Kidney capillary endothelial cell (primary cell): ENCODE data around the gene PTPRE.
A peak's percentile ranks its signal among the peaks of the same experiment; 100 is the strongest.

Source experiments
- DNase-seq: peaks from one replicate; pipeline ENCODE4 v3.0.0-alpha.2; 2018; ENCODE audit warnings: low spot score

The PTPRE gene

GRCh38 chr10:127908106-127908958 lies 1.4 kb downstream of the PTPRE start:
- peak; percentile 95 for DNase-seq

DNA sequence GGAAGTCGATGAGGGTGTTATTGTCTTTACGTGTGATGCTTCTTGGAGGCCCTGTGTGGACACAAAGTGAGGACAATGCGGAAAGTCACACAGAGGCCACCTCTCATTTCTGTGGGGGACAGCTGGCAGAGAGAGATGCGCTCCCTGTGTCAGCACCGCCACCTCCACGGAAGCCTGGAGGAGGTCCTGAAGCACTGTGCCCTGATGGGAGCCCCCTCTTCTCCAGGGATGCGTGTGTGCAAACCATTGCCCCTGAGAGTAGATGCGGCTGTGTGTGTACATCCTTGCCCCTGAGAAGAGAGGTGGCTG lies 2.0 kb downstream of the PTPRE start:
- no peak for DNase-seq

GRCh38 chr10:127909716-127910463 lies 3.0 kb downstream of the PTPRE start:
- DNase-seq = no peak

DNA sequence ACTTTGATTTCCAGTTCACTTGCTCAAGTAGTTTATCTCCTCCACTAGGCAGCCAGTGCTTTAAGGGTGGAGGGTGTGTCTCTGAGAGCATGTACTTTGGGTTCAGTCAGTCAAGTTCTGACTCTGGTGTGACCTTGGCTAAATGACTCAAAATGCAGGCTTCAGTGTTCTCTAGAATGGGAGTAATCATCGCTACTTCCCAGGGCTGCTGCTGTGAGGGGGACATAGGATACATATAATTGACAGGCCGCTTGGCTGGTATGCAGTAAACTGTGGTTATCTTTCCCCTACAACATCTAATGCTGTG lies 3.5 kb downstream of the PTPRE start:
- DNase-seq = no peak

- DNase-seq = no peak
Measured at GRCh38 chr10:127911218-127911866, 4.4 kb downstream of the PTPRE start.

- no peak for DNase-seq
Measured at GRCh38 chr10:127911867-127912257, 5.0 kb downstream of the PTPRE start.

- no peak for DNase-seq
Measured at GRCh38 chr10:127912607-127913367, 5.9 kb downstream of the PTPRE start.

GRCh38 chr10:127913368-127913759 lies 6.5 kb downstream of the PTPRE start:
- DNase-seq = no peak

GRCh38 chr10:127915324-127915723 lies 8.4 kb downstream of the PTPRE start:
- no peak for DNase-seq

DNA sequence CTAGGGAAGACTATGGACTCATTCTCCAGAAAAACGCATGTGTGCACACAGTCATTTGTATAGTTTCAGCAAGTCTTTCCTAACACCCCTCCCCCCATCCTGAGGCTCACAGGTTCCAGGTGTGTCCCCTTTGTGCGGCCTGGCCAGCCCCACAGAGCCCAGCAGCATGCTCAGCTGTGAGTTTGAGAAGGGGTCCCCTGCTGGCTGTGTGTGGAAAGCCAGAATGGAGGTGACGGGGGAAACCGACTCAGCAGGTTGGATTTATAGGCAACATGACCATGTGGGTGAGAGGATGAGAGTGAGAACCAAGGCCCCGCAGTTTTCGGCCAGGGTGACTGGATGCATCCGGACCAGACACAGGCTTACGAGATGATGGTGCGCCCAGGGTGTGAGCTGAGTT lies 9.9 kb downstream of the PTPRE start:
- DNase-seq = no peak

DNA sequence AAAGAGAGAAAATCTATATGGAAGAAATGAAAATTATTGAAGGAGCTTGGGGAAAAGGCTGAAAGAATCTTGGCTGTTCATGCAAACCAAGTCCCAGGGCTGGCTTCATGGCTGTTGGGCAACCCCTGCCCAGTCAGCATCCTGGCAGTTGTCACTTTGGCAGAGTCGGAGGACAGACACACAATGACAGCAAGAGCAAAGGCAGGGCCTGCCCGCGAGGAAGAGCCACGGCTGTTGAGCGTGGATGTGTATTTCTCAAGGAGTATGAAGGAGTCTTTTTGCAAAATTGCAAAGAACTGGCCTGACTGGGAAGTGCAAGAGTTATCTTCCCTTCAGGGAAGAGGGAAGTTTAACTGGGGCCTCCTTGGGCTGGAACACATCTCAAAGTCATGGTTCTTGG lies 11.7 kb downstream of the PTPRE start:
- DNase-seq = no peak

GRCh38 chr10:127919418-127920271 lies 12.7 kb downstream of the PTPRE start:
- DNase-seq = peak; percentile 89

DNA sequence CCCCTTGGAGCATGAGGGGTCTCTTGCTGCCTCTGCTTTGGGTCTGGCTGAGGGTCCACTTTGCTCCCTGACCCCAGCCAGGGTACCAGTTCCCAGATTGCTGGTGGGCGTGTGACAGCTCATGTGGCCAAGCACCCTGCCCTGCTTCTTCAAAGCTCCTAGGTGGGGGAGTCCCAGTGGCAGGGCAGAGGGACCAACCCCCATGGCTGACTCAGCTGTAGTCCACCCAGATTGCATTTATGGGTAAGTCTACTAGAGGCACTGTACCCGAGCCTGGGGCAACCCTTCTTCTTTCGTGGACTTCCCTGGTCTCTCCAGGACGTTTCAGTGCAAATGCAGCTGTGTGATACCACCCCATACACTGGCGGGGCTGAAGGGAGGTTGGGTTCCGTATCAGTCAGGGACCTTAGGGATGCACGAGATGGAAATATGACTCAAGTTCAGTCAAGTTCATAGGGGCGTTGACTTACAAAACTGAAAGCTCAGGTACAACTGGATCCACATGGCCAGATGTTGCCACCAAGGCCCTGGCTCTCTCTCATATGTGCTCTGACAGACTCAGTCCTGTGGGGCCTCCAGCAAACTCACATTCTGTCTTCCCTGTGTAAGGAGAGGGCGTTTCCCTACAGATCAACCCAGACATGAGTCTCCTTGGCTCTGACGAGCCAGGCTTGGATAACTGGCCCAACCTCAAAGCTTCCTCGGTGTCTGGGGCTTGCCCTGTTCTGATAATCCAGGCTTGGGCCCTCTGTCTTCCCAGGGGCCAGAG lies 13.6 kb downstream of the PTPRE start:
- no peak for DNase-seq

GRCh38 chr10:127921075-127921752 lies 14.3 kb downstream of the PTPRE start:
- DNase-seq = no peak

GRCh38 chr10:127921753-127922145 lies 14.8 kb downstream of the PTPRE start:
- peak; percentile 56 for DNase-seq

DNA sequence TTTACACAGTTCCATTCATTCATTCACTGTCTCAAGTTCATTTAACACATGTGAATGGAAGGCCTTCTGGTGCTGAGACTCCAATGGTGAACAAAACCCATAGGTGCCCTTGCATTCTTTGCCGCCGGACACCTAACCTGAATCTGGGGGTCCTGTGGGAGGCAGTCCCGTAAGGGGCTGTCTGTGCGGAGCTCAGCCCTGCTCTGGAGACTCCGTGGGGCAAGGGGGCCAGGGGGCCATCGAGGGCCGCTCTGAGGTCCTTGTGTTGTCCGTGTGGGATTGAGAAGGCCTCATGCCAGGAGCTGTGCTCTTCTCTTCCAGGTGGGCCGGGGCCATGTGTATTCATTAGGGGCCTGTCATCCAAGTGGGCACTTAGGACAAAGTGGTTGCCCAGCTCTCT lies 15.3 kb downstream of the PTPRE start:
- no peak for DNase-seq

- DNase-seq = no peak
Measured at GRCh38 chr10:127922675-127923366, 15.9 kb downstream of the PTPRE start.

DNA sequence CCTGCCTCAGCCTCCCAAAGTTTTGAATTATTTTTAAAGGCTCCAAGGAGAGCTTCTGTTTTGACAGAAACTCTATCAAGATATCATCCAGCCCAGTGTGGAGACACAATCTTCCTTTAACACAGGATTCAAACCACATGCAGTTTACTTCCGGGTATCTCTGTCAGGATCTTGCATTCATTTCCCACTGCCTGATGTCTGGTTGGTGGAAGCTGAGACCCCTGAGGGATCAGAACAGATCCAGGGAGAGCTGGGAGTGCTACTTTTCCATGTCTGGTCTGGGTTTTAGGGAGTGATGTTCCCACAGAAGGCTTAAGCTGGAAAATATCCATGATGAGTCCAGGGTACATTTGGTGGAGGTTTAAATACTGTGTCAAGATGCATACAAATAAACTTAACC lies 16.7 kb downstream of the PTPRE start:
- no peak for DNase-seq

- DNase-seq = no peak
Measured at GRCh38 chr10:127925471-127926207, 18.7 kb downstream of the PTPRE start.
